ENCODE data around the gene EIF3B.
"Not testable (repeated sequence)": the region's sequence is repeated elsewhere in the genome, so short reads cannot be mapped to it uniquely, and the experiment has no call there.

EIF3B gene

DNA sequence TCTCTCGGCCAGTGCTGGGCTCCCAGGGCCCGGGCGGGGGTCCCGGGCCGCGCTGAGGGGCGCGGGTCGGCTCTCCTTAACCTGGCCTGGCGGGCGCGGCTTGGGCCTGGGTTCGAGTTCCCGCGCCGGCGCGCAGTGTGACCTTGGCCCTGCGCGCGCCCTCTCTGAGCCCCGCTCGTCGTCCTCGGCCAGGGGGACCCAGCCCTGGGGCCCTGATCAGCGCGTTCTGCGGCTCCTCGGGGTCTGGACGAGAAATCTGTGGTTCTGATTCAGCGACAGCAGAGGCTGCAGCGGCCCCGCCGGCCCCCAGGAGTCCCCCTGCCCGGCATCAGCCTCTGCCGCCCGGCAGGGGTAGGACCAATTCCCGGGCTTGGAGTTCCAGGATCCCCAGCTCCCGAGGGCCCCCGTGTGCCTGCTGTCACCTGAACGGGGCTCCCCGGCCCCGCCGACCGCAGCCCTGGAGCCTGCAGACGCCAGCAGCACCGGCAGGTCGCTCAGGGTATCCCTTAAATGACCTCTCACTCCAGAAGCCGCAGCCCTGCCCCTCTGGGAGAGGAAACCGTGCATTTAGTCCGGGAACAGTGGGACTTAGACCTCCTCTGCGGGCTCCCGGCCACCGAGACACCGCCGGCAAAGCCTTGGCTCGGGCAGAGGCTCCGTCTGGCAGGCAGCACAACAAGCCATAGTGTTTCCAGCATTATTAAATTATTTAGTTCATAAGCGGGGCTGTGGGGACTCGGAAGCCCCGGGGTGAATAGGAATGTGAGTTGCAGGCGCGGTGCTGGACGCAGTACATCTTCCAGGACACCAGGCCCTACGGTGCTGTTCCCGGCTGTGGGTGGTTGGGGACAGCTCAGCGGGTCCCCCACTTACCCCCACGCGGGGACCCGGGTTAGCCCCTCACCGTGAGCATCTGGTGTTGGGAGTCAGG, 49.4 kb downstream of the EIF3B start:
- peak in 5 of 6 experiments; percentile 20 to 62 (median 30) for DNase-seq

DNA sequence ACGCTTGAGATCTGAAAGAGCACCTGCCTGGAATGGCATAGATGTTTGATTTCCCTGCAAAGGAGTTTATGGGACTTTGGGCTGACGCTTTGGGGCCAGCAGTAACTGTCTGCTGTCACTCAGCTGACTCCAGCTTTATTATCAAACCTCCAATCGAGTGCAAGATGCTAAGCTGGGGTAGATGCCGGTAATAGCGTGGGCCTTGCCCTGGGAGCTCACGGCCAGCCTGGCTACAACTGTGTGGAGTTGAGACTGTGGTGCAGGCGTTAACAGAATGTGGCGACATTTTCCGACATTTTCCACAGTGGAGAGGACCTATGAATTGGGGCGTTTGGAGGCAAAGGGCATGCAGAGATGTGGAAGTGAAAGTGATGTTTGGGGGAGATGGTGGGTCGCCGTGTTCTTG, 50.1 kb downstream of the EIF3B start:
- peak in 1 of 6 experiments; percentile 30 for DNase-seq

DNA sequence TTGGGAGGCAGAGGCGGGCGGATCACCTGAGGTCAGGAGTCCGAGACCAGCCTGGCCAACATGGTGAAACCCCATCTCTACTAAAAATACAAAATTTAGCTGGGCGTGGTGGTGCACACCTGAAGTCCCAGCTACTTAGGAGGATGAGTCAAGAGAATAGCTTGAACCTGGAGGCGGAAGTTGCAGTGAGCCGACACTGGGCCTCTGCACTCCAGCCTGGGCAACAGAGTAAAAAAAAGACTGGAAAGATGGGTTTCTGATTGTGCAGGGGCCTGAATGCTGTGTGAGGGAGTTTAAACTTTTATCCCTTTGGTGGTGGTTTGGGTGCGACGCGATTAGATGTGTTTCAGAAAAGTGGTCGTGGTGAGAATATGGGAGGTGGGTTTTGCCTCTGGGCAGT, 50.6 kb downstream of the EIF3B start:
- DNase-seq, result no peak

DNA sequence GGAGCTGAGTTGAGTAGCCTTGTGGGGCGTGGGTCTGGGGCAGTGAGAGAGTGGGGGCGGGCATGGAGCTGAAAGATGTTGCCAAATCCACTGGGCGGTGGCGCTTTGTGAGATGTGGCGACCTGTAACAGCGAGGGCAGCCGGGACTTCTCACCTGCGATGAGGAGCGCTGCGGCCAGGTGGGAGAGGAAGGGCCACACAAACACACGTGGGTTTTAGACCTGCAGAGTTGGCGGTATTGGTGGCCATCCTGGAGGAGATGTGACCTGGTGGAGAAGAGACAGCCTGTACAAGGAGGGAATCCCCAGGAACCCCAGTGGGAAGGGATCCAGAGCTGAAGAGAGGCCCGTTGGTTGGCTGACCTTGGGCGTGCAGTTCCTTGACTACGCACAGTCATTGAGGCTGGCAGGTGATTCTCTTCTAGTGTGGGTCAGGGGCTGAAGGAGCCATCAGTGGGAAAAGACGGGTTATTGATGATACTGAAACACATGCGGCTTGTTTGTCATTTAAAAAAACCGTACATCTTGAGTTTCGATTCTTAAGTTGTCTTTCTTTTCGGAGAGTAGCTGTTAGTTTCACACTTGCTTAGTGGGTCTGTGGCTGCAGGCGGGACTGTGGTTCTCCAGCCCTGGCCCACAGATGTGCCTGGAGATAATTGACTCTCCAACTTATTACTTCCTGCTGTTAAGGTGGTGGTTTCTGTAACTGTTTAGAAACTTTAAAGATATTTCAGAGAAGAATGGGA, 51.1 kb downstream of the EIF3B start:
- peak in 2 of 6 experiments; percentile 17 to 26 for DNase-seq

DNA sequence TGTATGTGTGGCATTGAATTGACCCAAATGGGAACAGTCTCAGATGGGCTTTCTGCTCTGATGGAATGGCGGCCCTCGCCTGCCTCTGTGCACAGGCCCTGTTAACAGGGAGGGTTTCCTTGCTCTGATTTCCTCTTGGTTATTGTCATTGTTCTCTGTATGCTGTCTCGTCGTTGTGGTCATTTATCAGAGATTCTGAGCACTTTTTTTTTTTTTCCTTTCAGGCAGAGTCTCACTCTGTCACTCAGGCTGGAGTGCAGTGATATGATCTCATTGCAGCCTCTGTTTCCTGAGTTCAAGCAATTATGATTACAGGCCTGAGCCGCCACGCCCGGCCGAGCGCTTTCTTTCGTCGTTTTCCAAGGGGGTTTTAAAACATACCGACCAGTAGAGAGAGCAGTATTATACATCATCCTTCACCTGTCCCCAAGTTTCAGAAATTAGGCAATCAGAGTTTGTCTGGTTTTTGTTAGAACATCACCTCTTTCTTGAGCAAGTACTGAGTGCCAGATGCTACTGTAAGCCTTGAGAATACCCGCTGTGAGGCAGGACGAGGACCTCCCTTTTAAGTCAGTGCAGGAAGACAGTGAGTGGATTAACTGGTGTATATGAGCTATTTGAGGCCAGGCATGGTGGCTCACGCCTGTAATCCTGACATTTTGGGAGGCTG, 55.3 kb downstream of the EIF3B start:
- no peak for DNase-seq

DNA sequence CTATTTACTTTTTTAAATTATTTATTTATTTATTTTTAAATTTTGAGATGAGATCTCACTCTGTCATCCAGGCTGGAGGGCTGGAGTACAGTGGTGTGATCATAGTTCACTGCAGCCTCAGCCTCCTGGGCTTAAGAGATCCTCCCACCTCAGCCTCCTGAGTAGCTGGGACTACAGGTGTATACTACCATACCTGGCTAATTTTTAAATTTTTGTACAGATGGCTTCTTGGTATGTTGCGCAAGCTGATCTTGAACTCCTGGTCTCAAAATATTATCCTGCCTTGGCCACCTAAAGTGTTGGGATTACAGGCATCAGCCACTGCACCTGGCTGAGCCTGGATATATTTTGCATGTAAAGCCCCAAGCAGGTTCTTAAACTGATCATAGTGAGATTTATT, 56.4 kb downstream of the EIF3B start:
- DNase-seq, result no peak

DNA sequence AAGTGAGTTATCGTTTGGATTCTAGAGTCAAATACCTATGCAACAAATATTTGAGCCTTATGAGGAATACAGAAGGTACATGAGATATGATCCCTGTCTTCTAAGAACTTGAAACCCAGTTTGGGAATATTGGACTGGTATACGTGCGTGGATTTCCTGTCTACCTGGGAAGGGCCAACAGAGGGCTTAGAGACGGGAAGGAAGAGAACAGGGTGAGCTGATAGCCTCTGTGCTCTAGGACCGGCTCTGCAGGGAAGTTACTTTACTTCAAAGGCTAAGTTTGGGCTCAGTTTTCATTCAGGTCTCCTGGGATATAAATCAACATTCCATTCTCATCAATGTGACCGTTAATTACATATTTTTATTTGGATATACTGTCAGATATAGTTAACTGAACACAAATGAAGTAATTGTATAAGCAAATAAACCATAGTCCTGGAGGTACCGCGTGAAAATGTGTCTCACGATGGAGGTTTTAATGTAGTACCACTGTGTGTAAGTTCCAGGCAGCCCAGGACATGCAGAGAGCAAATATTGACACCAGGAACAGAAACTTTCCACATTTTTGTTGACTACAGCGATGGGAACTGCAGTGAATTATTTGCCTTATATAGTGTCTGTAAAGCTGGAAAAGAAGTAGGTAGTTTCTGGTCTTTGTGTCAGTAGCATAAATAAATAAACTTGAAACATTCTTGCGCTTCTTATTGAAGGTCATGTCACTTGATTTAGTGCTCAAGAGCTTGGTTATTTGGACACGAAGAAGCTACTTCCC, 57.4 kb downstream of the EIF3B start:
- DNase-seq, result no peak

DNA sequence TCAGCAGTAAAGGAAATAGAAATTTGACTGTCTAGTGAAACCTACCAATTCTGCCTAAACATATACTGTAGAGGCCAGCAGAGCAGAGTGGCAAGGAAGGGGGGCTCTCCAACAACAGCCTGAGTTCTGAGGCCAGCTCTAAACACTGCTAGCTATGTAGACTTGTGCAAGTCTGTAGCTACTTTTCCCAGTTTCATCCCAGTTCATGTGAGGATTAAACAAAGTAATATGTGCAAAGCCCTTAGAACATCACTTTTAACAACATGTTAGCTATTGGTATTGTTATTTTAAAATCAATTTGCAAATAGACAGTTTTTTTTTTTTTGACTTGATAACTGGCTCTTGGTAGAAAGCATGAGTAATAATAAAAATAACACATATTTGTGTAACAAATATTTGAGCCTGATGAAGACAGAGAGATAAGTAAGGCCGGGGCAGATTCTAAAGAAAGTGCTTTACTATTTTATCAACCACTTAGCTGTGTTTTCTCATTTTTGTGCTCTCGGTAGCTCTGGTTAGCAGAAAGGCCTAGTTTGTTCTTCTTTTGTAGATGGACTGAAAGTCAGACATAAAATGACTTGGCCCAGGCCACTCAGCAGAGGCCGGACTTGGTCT, 58.1 kb downstream of the EIF3B start:
- DNase-seq, result no peak

DNA sequence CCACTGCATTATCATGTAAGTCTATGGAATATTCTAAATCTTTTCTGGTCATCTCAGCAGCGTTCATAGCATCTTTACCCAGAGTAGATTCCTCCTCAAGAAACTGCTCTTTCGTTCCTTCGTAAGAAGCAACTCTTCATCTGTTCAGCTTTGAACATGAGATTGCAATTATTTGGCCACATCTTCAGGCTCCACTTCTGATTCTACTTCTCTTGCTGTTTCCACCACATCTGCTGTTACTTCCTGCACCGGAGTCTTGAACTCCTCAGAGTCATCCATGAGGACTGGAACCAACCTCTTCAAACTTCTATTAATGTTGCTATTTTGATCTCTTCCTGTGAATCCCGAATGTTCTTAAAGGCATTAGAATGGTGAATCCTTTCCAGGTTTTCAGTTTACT, 61.4 kb downstream of the EIF3B start:
- no peak for DNase-seq

DNA sequence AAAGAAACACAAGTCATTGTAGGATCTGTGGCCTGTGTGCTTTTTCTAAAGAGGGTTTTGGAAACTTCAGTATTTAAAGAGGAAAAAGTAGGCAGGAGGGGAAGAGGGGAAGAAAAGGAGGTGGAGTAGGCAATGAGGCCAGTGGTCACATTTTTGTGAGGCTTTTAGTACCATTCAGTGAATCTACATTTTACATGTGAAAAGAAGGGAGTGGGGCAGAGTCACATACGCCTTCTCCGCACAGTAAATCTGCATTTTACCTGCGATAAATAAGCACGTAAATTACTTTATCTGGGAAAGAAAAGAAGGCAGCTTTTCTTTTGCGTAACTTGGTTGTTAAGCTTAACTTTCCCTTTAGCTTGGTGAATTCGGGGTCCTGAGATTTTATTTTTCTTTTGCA, 62.0 kb downstream of the EIF3B start:
- DNase-seq, result no peak

DNA sequence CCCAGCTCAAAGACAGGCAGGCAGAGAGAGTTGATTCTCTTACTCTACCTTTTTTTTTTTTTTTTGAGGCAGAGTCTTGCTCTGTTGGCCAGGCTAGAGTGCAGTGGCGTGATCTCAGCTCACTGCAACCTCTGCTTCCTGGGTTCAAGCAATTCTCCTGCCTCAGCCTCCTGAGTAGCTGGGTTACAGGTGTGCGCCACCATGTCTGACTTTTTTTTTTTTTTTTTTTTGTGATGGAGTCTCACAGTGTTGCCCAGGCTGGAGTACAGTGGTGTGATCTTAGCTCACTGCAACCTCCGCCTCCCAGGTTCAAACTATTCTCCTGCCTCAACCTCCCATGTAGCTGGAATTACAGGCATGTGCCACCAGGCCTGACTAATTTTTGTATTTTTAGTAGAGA, 62.6 kb downstream of the EIF3B start:
- not testable (repeated sequence) for DNase-seq

DNA sequence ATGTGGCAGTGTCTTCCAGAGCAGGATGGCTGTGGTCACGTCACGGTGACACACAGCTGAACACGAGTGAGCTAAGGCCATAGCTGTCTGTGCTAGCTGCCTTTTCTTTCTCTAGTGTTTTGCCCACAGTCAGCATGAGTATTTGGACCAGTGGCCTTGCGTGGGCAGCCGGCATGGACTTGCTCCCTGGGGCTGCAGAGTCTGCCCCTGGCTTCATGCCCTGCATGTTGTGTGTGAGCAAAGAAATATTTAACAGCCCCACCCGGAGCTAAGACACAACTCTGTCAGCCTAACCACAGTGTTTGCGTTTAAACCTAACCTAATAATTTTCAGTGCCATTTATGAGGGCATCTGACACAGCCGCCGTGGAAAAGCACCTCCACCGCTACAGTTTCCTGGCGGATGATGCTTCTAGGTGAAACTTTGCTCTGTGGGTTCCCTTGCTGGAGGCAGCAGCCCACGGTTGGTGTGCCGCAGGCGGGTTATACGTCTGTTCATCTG, 63.4 kb downstream of the EIF3B start:
- no peak for DNase-seq

DNA sequence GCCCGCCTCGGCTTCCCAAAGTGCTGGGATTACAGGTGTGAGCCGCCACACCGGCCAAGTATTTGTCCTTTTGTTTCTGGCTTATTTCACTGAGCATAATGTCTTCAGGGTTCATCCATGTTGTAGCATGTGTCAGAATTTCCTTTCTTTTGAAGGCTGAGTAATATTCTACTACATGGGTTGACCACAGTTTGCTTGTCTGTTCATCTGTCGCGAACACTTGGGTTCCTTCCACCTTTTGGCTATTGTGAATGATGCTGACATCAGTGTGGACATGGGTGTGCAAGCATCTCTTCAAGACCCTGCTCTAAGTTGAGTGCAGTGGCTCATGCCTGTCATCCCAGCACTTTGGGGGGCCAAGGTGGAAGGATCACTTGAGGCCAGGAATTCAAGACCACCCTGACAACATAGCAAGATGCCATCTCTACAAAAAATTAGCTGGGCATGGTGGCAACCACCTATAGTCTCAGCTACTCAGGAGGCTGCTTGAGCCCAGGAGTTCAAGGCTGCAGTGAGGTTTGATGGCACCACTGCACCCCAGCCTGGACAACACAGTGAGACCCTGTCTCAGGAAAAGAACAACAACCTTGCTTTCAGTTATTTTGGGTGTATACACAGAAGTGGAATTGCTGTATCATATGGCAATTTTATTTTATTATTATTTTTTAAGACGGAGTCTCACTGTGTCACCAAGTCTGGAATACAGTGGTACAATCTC, 65.7 kb downstream of the EIF3B start:
- no peak for DNase-seq

DNA sequence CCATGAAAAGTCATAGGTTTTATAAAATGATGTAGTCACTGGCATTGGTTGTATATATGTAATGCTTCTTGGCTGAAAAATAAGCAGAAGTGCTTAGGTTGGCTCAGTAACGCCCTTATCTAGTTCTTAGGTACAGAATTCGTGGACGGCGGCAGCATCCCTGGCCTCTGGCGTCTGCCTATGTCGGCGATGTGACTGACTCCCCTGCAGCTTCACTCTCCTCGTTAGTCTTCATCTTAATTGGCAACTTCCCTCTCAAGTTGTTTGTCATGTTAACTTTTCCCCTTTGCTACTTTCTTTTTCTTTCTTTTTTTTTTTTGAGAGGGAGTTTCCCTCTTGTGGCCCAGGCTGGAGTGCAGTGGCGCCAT, 67.3 kb downstream of the EIF3B start:
- DNase-seq, result no peak

DNA sequence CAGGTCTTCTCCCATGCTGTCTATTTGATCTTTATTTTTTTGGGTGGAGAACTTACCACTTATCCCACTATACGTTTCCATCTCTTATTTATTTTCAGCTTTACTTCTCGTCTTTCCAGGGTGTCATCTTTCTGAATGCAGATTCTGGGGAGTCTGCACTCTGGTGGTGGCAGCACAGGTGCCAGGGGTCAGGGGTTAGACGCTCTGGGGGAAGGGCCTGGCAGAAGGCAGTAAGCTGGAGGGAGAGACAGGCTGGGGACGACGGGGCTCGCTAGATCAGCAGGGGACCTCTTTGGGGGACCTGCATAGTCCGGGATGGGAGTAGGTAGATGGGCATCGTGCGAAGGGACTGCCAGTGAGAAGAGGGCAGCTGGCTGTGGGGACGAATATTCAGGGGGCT, 71.1 kb downstream of the EIF3B start:
- DNase-seq, result no peak

All from stimulated activated naive CD4-positive, alpha-beta T cell (primary cell).